Caco-2 (cell line): ENCODE data around the gene TRAF3IP1. TPM values are rescaled to one million over a fixed set of nuclear protein-coding genes. Genes with fewer than 3 reads are reported as not detected.

Experiments used
- BruUV-seq: library from RNA; stranded (reverse); fragments of 400-500 nt; replicated peaks from 2 replicates; lab custom pipeline; 2021; lab: Mats Ljungman, UMichigan
- CTCF ChIA-PET: fragments of 300-600 bp; sonication (Branson Sonifier 250); formaldehyde crosslinking; loops from one replicate; lab custom pipeline; 2022; ENCODE audit warnings: antibody characterized with exemption; lab: Charles Lee
- POLR2A ChIA-PET: fragments of 300-600 bp; sonication (Branson Sonifier 250); formaldehyde crosslinking; loops from one replicate; lab custom pipeline; 2022; ENCODE audit warnings: antibody characterized with exemption; lab: Charles Lee
- DNase-seq, 2 experiments: peaks; one replicate each; pipeline versions ENCODE4 v3.0.0 to v3.0.0-alpha.2; 2020 to 2022
- H3K27me3 ChIP-seq: replicated peaks from 2 replicates; pipeline ENCODE4 v1.6.0; 2011; ENCODE audit warnings: low read length; ENCODE audit not compliant: control insufficient read depth, insufficient read depth
- H3K36me3 ChIP-seq: 2 replicates; pipeline ENCODE4 v1.5.1; 2011; ENCODE audit warnings: low read length; ENCODE audit not compliant: control insufficient read depth, insufficient read depth
- H3K4me1 ChIP-seq: fragments of 250-450 bp; sonication (Bioruptor Pico); 2 replicates; pipeline ENCODE4 v1.5.1; 2020; ENCODE audit warnings: mild to moderate bottlenecking
- H3K4me3 ChIP-seq: 2 replicates; pipeline ENCODE4 v1.5.1; 2011; ENCODE audit warnings: low read depth, mild to moderate bottlenecking, control low read depth, low read length
- H3K9me3 ChIP-seq: fragments of 250-450 bp; sonication (Bioruptor Pico); 2 replicates; pipeline ENCODE4 v1.5.1; 2020; ENCODE audit warnings: mild to moderate bottlenecking, moderate library complexity
- H3K27ac Mint-ChIP-seq: one replicate; pipeline ENCODE4 v1.8.0; 2022; ENCODE audit warnings: mixed read lengths; ENCODE audit not compliant: unreplicated experiment
- H3K27me3 Mint-ChIP-seq: one replicate; pipeline ENCODE4 v1.8.0; 2022; ENCODE audit warnings: mixed read lengths; ENCODE audit not compliant: insufficient read depth, unreplicated experiment
- H3K36me3 Mint-ChIP-seq: one replicate; pipeline ENCODE4 v1.8.0; 2022; ENCODE audit warnings: mild to moderate bottlenecking, mixed read lengths; ENCODE audit not compliant: insufficient read depth, unreplicated experiment
- H3K4me1 Mint-ChIP-seq: one replicate; pipeline ENCODE4 v1.8.0; 2022; ENCODE audit warnings: low read depth, mixed read lengths; ENCODE audit not compliant: unreplicated experiment
- H3K4me3 Mint-ChIP-seq: one replicate; pipeline ENCODE4 v1.8.0; 2022; ENCODE audit warnings: mild to moderate bottlenecking, moderate library complexity, mixed read lengths; ENCODE audit not compliant: unreplicated experiment
- H3K9me3 Mint-ChIP-seq: one replicate; pipeline ENCODE4 v1.8.0; 2022; ENCODE audit warnings: mixed read lengths; ENCODE audit not compliant: unreplicated experiment
- CTCF ChIP-seq, 2 experiments: fragments of 200-600 bp in 1 of 2; IDR thresholded peaks; 1 replicate in 1 of 2; 2 replicates in 1 of 2; pipeline versions ENCODE4 v1.5.1 to v1.8.0; 2011 to 2022; ENCODE audit warnings: antibody characterized with exemption in 1 of 2, control low read depth in 1 of 2, inconsistent platforms in 1 of 2, low read depth in 1 of 2, low read length in 1 of 2, mild to moderate bottlenecking in 1 of 2, moderate library complexity in 1 of 2; ENCODE audit not compliant: insufficient read depth in 1 of 2, severe bottlenecking in 1 of 2, unreplicated experiment in 1 of 2
- intact Hi-C: fragments of 100-400 bp; cut with micrococcal nuclease; formaldehyde crosslinking; loops from one replicate; pipeline ENCODE4 v1.10.0; 2022; ENCODE audit not compliant: unreplicated experiment
- total RNA-seq: library from RNA; stranded (reverse); gene quantifications from 2 replicates; pipeline ENCODE4 v1.2.3, GENCODE V29; 2022

TRAF3IP1 gene
- total RNA-seq, 1 experiment from 2014 or later = 7.4 TPM

GRCh38 chr2:238427435-238428162, 107.3 kb downstream of the TRAF3IP1 start:
- Mint-ChIP-seq H3K9me3 (no peaks in the 10 kb centered on the region), H3K4me1 (no peaks in the 10 kb centered on the region), H3K4me3 (peak overlapping the region; percentile 81), H3K27me3 (no peaks in the 10 kb centered on the region), H3K27ac (peak overlapping the region; percentile 48), H3K36me3 (peaks cover 21% of the 10 kb centered on the region)
- H3K4me1 ChIP-seq = 0 out of 2 replicates have a peak, but pooled peaks cover 6% of the 10 kb centered on the region
- H3K36me3 ChIP-seq = no peaks in the 10 kb centered on the region
- intact Hi-C loops = loop anchor here (2.0 kb wide), 1 partner anchor 71 kb away; no protein-coding TSS in a partner anchor
- H3K9me3 ChIP-seq = no peaks in the 10 kb centered on the region
- TF ChIP-seq CTCF (IDR thresholded peaks at IDR 0.05; ENCODE audit: insufficient read depth in 1 of 2, low read depth in 1 of 2, low read length in 1 of 2, severe bottlenecking in 1 of 2, unreplicated experiment in 1 of 2) = no peak
- H3K27me3 ChIP-seq = no peaks in the 10 kb centered on the region
- H3K4me3 ChIP-seq = peak overlapping the region; percentile 88
- CTCF ChIA-PET = no interaction called here
- no TSS peak for BruUV-seq
- no peak for DNase-seq
- POLR2A ChIA-PET = no interaction called here

GRCh38 chr2:238428866-238429265, 108.5 kb downstream of the TRAF3IP1 start:
- Mint-ChIP-seq H3K27ac (no peak overlapping the region), H3K4me3 (no peak overlapping the region), H3K9me3 (no peaks in the 10 kb centered on the region), H3K4me1 (no peaks in the 10 kb centered on the region), H3K36me3 (peaks cover 21% of the 10 kb centered on the region), H3K27me3 (no peaks in the 10 kb centered on the region)
- H3K4me1 ChIP-seq = 0 out of 2 replicates have a peak, but pooled peaks cover 6% of the 10 kb centered on the region
- H3K36me3 ChIP-seq = no peaks in the 10 kb centered on the region
- no TSS peak for BruUV-seq
- no peaks in the 10 kb centered on the region for H3K27me3 ChIP-seq
- TF ChIP-seq CTCF (IDR thresholded peaks at IDR 0.05; ENCODE audit: insufficient read depth in 1 of 2, low read depth in 1 of 2, low read length in 1 of 2, severe bottlenecking in 1 of 2, unreplicated experiment in 1 of 2) = no peak
- DNase-seq = no peak
- ChIA-PET POLR2A (no interaction called here), CTCF (no interaction called here)
- H3K4me3 ChIP-seq = no peak overlapping the region
- intact Hi-C loops = no loop called here
- no peaks in the 10 kb centered on the region for H3K9me3 ChIP-seq

- Histone ChIP-seq H3K4me3 (no peak overlapping the region), H3K4me1 (0 out of 2 replicates have a peak, but pooled peaks cover 6% of the 10 kb centered on the region), H3K36me3 (no peaks in the 10 kb centered on the region), H3K27me3 (no peaks in the 10 kb centered on the region), H3K9me3 (no peaks in the 10 kb centered on the region)
- Mint-ChIP-seq H3K4me1 (no peaks in the 10 kb centered on the region), H3K27ac (no peak overlapping the region), H3K36me3 (peaks cover 21% of the 10 kb centered on the region), H3K9me3 (no peaks in the 10 kb centered on the region), H3K27me3 (no peaks in the 10 kb centered on the region), H3K4me3 (no peak overlapping the region)
- CTCF ChIA-PET = no interaction called here
- no TSS peak for BruUV-seq
- intact Hi-C loops = no loop called here
- DNase-seq = no peak
- TF ChIP-seq CTCF (IDR thresholded peaks at IDR 0.05; ENCODE audit: insufficient read depth in 1 of 2, low read depth in 1 of 2, low read length in 1 of 2, severe bottlenecking in 1 of 2, unreplicated experiment in 1 of 2) = no peak
- POLR2A ChIA-PET = no interaction called here
Measured at GRCh38 chr2:238430781-238431180, 110.5 kb downstream of the TRAF3IP1 start.
